ENCODE measurements around the gene ADAT1. TPM values are rescaled to one million over a fixed set of nuclear protein-coding genes. Genes with fewer than 3 reads are reported as not detected.

Gene ADAT1
- total and polyA plus RNA-seq, 2 of the 8 experiments (the other 6 are each of a cell fraction or from before 2014, with no cell fraction given) = 30.7 to 44.7 TPM

DNA sequence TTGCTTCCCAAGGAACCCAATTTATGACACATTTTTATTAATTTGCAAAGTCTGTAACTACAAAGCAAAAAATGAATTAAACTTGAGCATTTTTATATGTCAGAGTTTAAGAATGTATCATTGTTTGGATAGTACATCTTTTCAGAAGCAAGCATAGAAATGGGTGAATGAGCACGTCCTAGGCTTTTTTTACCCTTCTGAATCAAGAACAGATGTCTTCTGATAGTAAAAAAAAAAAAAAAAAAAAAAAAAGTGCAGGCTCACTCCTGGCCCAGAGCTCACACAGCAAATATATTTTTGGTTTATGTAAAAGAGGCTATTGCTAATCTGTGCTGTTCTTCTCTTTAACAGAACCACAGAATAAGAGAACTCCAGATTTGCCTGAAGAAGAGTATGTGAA is 30.8 kb upstream of the ADAT1 start (continued):
- no peak for TF ChIP-seq CHD7 (IDR thresholded peaks at IDR 0.05; ENCODE audit: insufficient replicate concordance, low read length)
- TF ChIP-seq, protein P1, sequence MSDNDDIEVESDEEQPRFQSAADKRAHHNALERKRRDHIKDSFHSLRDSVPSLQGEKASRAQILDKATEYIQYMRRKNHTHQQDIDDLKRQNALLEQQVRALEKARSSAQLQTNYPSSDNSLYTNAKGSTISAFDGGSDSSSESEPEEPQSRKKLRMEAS (IDR thresholded peaks at IDR 0.05) = no peak
- TF ChIP-seq BRCA1 (IDR thresholded peaks at IDR 0.05; ENCODE audit: low read depth, low read length) = no peak
- no peak for TF ChIP-seq CREB1 (IDR thresholded peaks at IDR 0.05)
- TF ChIP-seq, protein P2, sequence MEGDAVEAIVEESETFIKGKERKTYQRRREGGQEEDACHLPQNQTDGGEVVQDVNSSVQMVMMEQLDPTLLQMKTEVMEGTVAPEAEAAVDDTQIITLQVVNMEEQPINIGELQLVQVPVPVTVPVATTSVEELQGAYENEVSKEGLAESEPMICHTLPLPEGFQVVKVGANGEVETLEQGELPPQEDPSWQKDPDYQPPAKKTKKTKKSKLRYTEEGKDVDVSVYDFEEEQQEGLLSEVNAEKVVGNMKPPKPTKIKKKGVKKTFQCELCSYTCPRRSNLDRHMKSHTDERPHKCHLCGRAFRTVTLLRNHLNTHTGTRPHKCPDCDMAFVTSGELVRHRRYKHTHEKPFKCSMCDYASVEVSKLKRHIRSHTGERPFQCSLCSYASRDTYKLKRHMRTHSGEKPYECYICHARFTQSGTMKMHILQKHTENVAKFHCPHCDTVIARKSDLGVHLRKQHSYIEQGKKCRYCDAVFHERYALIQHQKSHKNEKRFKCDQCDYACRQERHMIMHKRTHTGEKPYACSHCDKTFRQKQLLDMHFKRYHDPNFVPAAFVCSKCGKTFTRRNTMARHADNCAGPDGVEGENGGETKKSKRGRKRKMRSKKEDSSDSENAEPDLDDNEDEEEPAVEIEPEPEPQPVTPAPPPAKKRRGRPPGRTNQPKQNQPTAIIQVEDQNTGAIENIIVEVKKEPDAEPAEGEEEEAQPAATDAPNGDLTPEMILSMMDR (IDR thresholded peaks at IDR 0.05; ENCODE audit: control extremely low read depth in 1 of 3, insufficient read depth in 1 of 3, low read depth in 1 of 3, low read length in 3 of 3) = no peak
- no peak for TF ChIP-seq MAFK (IDR thresholded peaks at IDR 0.05; ENCODE audit: low read depth, low read length)
- TF ChIP-seq, protein P3, sequence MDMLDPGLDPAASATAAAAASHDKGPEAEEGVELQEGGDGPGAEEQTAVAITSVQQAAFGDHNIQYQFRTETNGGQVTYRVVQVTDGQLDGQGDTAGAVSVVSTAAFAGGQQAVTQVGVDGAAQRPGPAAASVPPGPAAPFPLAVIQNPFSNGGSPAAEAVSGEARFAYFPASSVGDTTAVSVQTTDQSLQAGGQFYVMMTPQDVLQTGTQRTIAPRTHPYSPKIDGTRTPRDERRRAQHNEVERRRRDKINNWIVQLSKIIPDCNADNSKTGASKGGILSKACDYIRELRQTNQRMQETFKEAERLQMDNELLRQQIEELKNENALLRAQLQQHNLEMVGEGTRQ (IDR thresholded peaks at IDR 0.05; ENCODE audit: low read length) = no peak
- no peak for TF ChIP-seq POLR2AphosphoS5 (IDR thresholded peaks at IDR 0.05; ENCODE audit: low read depth, low read length)

All from H1 (cell line).